Prostate gland (tissue), 2 donors: ENCODE results near the gene G6PC3. TPM values are rescaled to one million over a fixed set of nuclear protein-coding genes. Genes with fewer than 3 reads are reported as not detected.
A peak's percentile ranks its signal among the peaks of the same experiment; 100 is the strongest.

Source experiments
- DNase-seq: peaks from one replicate; pipeline ENCODE4 v3.0.0-alpha.2; 2019; ENCODE audit warnings: low spot score
- H3K27ac ChIP-seq, 2 donors: fragments of 200-600 bp; sonication (generic); 2 replicates each; pipeline ENCODE4 v1.5.1; 2017 to 2019
- H3K27me3 ChIP-seq: fragments of 200-600 bp; sonication (generic); replicated peaks from 2 replicates; pipeline ENCODE4 v1.5.1; 2019; ENCODE audit not compliant: insufficient read depth
- H3K36me3 ChIP-seq, 2 donors: fragments of 200-600 bp; sonication (generic); 1 replicate in 1 of 2; 2 replicates in 1 of 2; pipeline versions ENCODE4 v1.5.1 to v1.8.1; 2017 to 2019
- H3K4me1 ChIP-seq: fragments of 200-600 bp; sonication (generic); replicated peaks from 2 replicates; pipeline ENCODE4 v1.5.1; 2019
- H3K4me3 ChIP-seq, 2 donors: fragments of 200-600 bp; sonication (generic); 2 replicates each; pipeline ENCODE4 v1.5.1; 2017 to 2019
- H3K9me3 ChIP-seq: fragments of 200-600 bp; sonication (generic); 2 replicates; pipeline ENCODE4 v1.5.1; 2017
- POLR2A ChIP-seq: fragments of 450-650 bp; IDR thresholded peaks from one replicate; pipeline ENCODE4 v1.6.1; 2016; ENCODE audit warnings: antibody characterized with exemption, mild to moderate bottlenecking
- POLR2AphosphoS5 ChIP-seq: sonication (generic); formaldehyde crosslinking; IDR thresholded peaks from one replicate; pipeline ENCODE4 v1.6.1; 2017; ENCODE audit warnings: antibody characterized with exemption
- WGBS: methylation state at CpG from one replicate; pipeline ENCODE4 v1.1.5; 2018; 5-methylcytosine and 5-hydroxymethylcytosine counted together
- intact Hi-C: fragments of 100-400 bp; cut with DNase I; formaldehyde crosslinking; loops from one replicate; pipeline ENCODE4 v1.14.2; 2022
- total RNA-seq, 2 donors: library from RNA; depleted of rRNA; stranded (reverse); fragments of >200 nt; gene quantifications; one replicate each; pipeline ENCODE4 v1.1.0, GENCODE V29; 2016
- TF ChIP-seq, protein P1 (sequence below), 4 experiments: fragments of 200-600 bp in 2 of 4; fragments of 450-650 bp in 2 of 4; sonication (generic) in 2 of 4; IDR thresholded peaks; 1 replicate in 3 of 4; 2 replicates in 1 of 4; pipeline ENCODE4 v1.5.1; 2016 to 2019; ENCODE audit warnings: antibody characterized with exemption in 4 of 4, mild to moderate bottlenecking in 2 of 4, moderate library complexity in 2 of 4

Gene G6PC3
- total RNA-seq, 2 donors from 2014 or later = 68.9 to 84.8 TPM

DNA sequence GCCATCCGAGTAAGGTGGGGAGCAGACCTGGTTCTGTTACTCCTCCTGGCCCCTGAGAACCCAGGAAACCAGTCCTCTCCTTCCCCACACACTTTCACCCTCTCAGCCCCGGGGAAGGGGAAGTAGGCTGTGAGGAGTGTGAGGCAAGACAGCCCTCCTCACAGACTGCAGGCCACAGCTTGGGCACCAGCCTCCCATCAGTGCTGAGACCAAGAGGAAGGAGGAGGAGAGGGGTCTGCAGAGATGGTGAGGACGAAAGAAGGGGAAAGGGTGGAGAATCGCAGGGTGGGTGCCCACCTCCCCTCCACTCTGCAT lies 7.0 kb downstream of the G6PC3 start:
- H3K36me3 ChIP-seq = peaks cover 0 to 8% of the 10 kb centered on the region in 2 donors
- H3K27me3 ChIP-seq = no peaks in the 10 kb centered on the region
- no peak overlapping the region for H3K4me3 ChIP-seq
- no peak for DNase-seq
- no peaks in the 10 kb centered on the region for H3K9me3 ChIP-seq
- TF ChIP-seq POLR2A (no peak), POLR2AphosphoS5 (no peak)
- TF ChIP-seq, protein P1, sequence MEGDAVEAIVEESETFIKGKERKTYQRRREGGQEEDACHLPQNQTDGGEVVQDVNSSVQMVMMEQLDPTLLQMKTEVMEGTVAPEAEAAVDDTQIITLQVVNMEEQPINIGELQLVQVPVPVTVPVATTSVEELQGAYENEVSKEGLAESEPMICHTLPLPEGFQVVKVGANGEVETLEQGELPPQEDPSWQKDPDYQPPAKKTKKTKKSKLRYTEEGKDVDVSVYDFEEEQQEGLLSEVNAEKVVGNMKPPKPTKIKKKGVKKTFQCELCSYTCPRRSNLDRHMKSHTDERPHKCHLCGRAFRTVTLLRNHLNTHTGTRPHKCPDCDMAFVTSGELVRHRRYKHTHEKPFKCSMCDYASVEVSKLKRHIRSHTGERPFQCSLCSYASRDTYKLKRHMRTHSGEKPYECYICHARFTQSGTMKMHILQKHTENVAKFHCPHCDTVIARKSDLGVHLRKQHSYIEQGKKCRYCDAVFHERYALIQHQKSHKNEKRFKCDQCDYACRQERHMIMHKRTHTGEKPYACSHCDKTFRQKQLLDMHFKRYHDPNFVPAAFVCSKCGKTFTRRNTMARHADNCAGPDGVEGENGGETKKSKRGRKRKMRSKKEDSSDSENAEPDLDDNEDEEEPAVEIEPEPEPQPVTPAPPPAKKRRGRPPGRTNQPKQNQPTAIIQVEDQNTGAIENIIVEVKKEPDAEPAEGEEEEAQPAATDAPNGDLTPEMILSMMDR (IDR thresholded peaks at IDR 0.05) = no peak
- peak overlapping the region; percentile 38 to 81 for H3K27ac ChIP-seq
- 58% methylated on average over 4 of the region's 4 CpGs for whole genome bisulfite sequencing
- intact Hi-C loops = no loop called here
- H3K4me1 ChIP-seq = peaks cover 27% of the 10 kb centered on the region

DNA sequence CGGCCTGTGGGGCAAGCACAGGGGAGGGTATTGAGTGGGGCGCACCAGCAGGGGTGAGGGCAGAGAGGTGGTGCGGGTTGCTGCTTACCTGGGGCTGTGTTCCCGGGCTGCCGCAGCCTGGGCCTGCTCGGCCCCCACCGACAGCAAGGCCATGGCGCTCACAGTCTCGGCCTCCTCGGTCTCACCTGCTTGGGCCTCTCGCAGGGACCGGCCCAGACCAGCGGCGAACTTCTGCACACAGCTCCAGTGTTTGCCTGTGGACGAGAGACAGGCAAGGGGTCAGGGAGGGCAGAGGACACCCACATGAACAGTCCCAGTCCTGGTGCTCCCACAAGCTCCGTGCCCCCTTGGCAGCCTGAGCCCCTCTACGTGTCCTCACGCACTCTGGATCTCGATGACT lies 7.9 kb downstream of the G6PC3 start:
- peaks cover 0 to 8% of the 10 kb centered on the region in 2 donors for H3K36me3 ChIP-seq
- H3K9me3 ChIP-seq = no peaks in the 10 kb centered on the region
- intact Hi-C loops = no loop called here
- TF ChIP-seq, protein P1 (IDR thresholded peaks at IDR 0.05) = no peak
- TF ChIP-seq POLR2AphosphoS5 = no peak
- TF ChIP-seq POLR2A = no peak
- peak overlapping the region in 1 of 2 donors; percentile 81 for H3K27ac ChIP-seq
- H3K27me3 ChIP-seq = no peaks in the 10 kb centered on the region
- H3K4me3 ChIP-seq = no peak overlapping the region
- no peak for DNase-seq
- peaks cover 27% of the 10 kb centered on the region for H3K4me1 ChIP-seq
- WGBS = 83% methylated on average over 19 of the region's 19 CpGs

DNA sequence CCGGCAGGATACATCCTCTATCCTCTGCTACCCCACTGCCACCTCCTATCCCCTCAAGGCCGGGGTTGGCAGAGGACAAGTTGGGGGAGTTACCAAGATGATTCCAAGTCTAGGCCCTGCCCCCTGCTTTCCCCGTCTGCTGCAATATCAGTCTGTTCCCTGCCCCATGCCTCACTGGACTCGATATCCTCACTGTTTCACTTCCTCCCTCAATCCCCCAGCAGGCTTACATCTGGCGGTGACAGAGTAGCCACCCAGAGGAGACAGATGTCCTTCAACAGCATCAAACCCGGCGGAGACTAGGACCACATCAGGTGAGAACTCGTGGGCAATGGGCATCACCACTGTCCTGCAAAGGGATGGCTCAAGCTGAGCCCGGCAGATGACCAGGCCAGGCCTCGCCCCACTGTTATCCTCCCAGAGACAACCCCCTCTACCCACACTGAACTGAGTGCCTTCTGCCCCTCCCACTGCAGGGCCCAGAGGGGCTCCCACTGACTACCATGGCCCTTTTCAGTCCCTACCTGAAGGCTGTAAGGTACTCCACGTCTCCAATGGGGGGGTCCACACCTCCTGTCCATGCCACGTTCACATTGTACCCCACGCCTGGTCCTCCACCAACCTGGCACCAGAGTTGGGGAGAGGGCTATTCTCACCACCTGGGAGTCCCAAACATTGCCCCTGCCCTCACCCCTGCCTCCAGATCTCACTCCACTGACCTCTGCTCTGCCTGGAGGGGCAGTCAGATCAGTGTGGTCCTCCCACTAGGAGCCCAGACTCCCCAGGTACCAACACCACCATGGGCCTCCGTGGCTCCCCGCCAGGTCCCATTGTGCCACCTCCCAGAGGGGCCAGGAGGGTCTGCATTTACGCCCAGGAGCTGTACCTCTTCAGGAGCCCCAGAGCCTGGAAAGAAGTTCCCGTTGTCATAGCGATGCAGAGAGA lies 9.6 kb downstream of the G6PC3 start:
- TF ChIP-seq POLR2A = no peak
- TF ChIP-seq POLR2AphosphoS5 = no peak
- TF ChIP-seq, protein P1 (IDR thresholded peaks at IDR 0.05) = no peak
- WGBS = 86% methylated on average over 17 of the region's 18 CpGs
- H3K4me1 ChIP-seq = peaks cover 27% of the 10 kb centered on the region
- no peaks in the 10 kb centered on the region for H3K27me3 ChIP-seq
- intact Hi-C loops = no loop called here
- H3K9me3 ChIP-seq = no peaks in the 10 kb centered on the region
- no peak overlapping the region for H3K4me3 ChIP-seq
- DNase-seq = no peak
- no peak overlapping the region for H3K27ac ChIP-seq
- peaks cover 0 to 8% of the 10 kb centered on the region in 2 donors for H3K36me3 ChIP-seq

DNA sequence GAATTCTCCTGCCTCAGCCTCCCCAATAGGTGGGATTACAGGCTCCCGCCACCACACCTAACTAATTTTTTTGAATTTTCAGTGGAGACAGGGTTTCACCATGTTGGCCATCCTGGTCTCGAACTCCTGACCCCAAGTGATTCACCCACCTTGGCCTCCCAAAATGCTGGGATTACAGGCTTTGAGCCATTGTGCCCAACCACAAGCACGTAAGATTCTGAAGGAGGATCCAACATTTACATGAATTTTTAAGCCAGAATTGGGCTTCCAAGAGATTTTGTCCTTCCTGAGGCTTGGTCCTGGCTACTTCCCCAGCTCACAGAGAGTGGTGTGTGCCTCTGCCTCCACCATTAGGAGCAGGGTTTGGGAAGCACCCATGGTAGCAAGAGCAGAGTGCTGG lies 11.1 kb downstream of the G6PC3 start:
- TF ChIP-seq POLR2AphosphoS5 (no peak), POLR2A (no peak)
- TF ChIP-seq, protein P1 (IDR thresholded peaks at IDR 0.05) = no peak
- Histone ChIP-seq H3K9me3 (no peaks in the 10 kb centered on the region), H3K4me1 (peaks cover 18% of the 10 kb centered on the region), H3K36me3 (peaks cover 0 to 8% of the 10 kb centered on the region in 2 donors), H3K4me3 (no peak overlapping the region), H3K27ac (no peak overlapping the region), H3K27me3 (no peaks in the 10 kb centered on the region)
- intact Hi-C loops = no loop called here
- WGBS = 94% methylated on average over 3 of the region's 3 CpGs
- no peak for DNase-seq
